Stimulated activated CD8-positive, alpha-beta memory T cell treated with anti-CD3 and anti-CD28 coated beads, Interleukin-7, amount 100 ng/mL, for 24 hours (primary cell): ENCODE results near the gene AMELX.

Experiments used
- DNase-seq: peaks from one replicate; pipeline ENCODE4 v3.0.0-alpha.2; 2020; ENCODE audit warnings: low read depth

The AMELX gene

DNA sequence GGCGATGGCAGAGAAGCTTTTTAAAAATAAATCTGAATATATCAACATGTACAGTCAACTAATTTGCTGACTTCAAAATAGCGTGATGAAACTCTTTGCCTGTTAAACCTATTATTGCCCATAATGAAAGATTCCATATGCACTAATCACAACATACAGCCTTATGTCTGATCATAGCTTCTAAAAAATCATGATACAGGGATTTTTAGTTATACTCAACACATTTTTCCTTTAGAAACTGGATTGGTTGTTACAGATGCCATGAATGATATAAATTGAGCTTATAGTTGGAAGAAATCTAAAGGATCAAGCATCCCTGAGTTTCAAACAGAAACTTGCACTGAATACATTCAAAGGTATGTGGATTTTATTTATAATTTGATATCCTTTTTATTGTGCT is at the start of gene AMELX:
Gene AMELX, plus strand, starts transcription at position 301 of the 400 bp plus-strand sequence. CDS start 1,376 bp downstream, outside the sequence.
- DNase-seq: no peak

DNA sequence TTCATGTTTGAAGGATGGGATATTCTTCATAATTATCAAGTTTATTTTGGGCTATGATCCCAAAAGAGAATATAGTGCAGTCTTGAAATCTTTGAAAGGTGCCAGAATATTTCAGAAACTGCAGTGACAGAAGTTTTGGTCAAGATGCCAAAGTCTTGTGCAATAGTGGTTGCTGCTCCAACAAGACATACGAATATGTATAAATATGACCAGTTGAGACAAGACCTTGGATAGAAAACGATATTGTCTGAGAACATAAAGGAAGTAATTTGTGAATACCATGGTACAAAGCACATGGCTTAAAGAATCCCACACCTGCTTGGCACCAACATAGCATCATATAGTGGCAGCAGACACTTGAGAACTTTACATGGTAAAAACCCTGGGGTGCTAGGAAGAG is 48.6 kb upstream of the AMELX start:
- DNase-seq: no peak

DNA sequence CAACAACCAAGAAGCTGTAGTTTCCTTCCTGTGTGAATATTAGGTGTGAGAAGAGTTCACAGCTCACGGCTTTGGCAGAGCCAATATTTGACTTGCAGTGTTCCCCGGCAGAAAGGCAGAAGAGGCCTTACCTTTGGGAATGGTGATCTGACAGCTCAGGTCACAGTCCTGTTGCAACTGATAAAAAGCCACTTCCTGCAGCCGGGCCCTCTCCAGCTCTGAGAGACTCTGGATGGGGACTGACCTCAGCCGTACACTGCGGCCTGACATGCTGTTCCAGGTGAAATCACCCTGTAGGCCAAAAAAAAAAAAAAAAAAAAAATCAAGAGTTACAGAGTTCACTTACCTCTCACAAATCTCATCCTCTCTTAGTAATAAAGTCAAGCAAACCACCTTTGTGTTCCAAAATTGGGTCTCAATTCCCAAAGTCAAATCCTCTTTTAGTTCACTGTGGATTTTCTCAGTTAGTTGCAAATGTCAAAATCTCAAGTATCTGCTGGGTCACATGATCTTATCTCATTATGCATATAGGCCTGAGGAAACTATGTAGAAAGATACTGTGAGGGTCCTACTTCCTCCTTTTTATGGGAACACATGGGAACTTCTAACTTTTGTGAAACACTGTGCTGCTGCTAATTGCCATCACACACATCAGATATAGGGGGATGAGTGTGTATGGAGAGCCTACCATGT is 38.6 kb upstream of the AMELX start:
- no peak for DNase-seq

DNA sequence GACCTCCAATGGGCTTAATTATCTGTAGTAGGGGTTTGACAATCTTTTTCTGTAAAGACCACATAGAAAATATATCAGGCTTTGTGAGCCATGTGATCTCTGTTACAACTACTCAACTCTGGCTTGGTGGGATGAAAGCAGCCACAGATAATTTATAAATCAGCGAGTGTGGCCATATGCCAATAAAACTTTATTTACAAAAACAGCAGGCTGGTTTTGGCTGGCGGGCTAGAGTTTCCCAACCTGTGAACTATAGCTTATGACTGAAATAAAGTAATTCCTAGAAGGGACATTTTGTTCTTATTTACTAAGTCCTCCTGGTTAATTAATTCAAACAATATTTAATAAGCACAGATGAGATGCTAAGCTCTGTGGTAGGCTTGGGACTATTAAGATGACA is 35.9 kb upstream of the AMELX start:
- DNase-seq: no peak

DNA sequence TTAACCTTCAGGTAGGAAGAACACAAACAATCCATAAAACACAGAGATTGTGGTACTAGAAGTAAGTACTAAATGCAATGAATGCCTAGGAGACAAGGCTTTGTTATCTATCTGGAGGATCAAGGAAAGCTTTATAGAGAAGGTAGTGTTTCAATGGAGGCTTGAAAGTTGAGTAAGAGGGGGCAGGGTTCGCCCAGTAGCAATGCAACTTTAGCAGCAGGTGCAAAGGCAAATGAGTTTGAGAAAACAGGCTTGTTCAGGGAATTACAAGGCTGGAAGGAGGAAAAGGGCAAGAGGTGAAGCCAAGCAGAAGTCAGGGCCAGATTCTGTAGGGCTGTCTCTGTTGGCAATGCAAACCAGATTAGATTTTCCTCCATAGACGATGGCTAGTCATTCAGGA is 35.5 kb upstream of the AMELX start:
- no peak for DNase-seq

DNA sequence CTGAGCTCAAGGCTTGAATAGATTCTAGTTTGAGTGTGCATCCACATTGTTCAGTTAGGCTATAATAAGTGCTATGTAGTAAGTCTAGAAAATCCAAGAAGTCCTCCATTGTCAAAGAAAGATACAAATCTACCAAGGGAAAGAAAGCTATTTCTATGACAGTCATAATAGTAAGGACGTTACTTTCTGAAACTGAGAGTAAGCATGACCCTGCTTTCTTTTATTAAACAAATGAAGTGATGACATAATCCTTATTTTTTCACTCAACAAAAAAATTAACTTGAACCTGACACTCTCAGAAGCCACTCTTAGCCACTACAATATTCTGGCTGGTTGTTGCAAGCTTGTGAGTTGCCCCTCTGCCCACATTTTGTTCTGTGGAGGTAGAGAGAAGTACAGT is 33.8 kb upstream of the AMELX start:
- no peak for DNase-seq

DNA sequence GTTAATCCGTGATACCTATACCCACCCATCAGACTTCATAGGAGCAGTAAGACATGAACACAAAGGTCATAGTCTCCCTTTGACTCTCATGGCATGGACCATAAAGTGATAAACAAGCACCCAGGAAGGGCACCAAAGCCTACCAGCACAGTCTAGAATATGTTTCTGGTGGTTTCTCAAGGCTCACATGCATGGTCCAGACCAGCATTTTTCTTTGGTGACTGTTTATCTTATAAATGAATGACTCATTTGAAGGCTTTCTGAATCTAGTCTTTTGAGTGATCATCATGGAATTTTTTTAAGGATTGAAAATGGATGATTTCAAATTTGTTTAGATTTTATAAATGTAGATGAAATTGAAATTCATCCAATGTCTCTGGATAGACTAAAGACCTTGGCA is 32.0 kb upstream of the AMELX start:
- no peak for DNase-seq

DNA sequence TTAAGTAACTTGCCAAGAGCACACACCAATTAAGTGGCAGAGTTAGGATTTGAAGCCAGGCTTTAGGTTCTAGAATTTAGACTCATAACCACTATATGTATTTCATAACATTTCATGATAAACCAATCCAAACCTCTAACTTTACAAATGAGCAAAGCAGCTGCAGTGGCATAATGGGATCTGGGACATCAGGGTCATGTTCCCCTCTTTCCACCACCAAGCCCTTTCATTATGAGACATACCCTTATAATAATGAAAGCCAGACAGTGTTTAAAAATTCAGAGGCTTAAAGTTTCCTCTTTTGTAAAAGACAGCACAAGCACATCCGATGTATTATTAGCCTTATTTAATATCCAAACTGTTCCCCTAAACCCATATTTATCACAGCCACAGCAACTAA is 28.3 kb upstream of the AMELX start:
- no peak for DNase-seq

DNA sequence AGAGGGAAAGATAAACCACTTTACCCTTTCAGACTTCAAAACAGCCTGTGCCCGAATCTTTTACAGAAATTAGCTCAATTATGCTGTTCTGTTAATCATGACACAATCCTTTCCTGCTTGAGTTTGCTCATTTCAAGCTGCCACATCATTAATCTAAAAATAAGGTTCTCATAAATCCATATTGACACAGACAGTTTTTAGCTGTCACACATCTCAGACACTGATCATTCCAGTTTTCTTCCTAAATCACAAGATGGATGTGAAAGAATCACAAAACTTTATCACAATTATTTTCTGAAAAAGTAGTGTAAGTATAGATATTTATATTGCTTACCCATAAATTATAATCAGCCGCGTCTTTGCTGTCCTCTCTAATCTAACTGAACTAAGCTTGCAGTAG is 27.9 kb upstream of the AMELX start:
- DNase-seq: no peak

DNA sequence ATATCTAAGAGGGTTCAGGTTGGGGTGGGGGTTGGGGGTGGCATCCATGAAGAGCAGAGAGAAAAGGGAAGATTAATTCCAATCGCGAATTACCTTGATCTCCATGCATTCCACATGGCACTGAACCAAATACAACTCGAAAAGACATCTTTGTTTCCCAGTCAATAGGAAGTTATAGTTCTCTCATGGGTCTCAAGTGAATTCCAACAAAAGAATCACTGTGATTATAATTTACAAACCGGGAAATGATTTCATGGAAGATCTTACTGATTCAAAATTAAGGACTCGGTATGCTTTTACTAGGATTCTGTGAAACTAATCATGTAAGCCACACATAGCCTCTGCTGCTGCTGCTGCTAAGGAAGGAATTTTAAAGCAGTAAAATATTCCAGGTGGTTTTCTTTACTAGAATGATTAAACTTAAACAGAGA is 26.6 kb upstream of the AMELX start:
- no peak for DNase-seq

DNA sequence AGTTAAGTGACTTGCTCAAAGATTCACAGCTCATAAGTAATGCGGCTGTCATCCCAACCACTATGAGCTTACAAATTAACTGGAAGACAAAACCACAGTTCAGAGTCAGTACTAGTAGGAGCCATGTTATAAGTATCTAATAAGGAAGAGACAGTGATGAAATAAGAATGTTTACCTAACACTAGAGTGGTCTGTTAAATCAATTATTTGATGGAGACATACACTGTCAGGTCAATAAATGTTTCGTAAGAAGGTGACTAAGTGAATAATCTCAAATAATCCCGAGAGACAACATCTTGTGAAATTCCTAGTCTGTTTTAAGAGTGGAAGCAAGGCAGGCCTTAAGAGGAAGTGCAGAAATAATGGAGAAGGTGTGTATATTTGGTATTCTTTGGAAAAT is 25.8 kb upstream of the AMELX start:
- no peak for DNase-seq

DNA sequence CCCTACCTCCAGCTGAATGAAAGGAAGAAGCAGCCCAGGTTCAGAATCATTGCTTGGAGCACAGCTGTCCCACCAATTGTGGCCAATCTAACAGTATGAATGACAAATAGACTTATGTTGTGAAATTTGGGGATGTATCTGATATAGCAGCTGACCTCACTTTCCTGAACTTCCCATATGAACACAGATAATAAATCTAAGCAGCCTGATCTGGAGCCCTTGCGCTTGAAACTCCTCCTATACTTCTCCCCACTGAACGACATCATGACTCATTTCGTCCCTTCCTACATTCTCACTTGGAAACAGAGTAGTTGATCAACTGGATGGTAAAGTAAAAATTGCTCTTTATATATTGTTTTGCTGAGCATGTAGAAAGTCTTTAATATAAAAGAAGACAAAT is 24.2 kb upstream of the AMELX start:
- DNase-seq: no peak

DNA sequence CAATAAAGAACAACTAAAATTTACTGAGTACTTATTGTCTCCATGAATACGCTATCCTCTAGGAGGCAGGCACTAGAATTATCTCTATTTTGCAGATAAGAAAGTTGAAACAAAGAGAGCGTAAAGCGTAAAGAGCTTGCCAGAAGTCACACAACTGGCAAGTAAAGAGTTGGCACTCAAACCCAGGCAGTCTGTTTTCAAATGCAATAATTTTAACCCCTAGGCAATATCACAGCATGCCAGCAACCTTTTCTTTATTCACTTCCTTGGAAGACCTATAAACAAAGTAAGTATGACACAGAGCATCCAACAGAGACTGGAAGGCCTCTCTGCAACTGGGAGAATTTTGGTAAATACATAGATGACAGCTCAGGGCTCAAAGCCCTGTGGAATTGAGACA is 23.2 kb upstream of the AMELX start:
- DNase-seq: no peak

DNA sequence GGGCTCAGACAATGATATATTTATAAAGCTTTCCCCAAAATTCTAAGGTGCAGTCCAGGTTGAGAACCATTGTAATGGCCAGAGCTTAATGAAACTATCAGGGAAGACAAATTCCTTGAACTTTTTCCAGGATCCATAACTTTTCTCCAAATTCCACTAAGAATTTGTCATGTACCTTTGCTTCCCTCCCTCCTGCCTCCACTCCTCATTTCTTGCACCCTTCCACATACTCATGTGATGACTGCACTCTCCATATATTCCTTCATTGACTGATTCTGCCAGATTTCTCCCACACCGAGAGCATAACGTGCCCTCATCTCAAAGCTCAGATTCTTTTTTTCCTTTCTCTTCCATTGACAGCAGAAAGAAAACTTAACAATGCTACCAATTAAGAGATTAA is 20.9 kb upstream of the AMELX start:
- DNase-seq: no peak

DNA sequence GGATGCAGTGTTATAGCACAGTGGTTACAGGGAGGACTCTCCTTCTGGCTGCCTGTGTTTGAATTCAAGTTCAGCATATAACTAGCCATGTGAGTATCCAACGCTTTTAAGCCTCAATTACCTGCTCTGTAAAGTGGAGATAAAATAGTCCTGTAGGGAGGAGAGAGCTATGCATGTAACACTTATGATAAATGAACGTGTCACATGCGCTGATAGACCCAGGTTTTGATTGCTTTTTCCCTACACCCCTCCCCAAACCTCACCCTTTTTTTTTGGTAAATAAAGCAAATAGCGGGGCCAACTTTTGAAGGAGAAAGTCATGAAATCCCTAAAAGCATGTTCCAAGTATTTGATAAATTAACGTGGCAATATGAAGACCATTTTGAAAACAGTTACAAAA is 20.4 kb upstream of the AMELX start:
- no peak for DNase-seq

DNA sequence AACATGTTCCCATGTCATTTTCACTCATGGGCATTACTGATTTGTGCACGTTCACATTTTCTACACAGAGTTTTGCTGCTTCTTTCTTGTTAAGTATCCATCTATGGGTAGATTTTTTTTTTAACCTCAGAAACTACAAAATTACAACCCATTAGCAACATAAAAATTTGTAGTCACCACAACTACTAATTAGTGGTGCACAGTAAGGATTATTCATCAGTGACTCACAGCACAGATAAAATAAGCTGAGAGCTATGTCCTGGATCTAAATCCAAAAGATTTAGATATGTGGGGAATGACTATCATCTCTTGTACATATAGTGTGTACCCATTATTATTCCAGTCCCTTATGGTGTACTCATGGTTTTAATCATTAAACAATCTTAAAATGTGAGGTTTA is 19.7 kb upstream of the AMELX start:
- no peak for DNase-seq

DNA sequence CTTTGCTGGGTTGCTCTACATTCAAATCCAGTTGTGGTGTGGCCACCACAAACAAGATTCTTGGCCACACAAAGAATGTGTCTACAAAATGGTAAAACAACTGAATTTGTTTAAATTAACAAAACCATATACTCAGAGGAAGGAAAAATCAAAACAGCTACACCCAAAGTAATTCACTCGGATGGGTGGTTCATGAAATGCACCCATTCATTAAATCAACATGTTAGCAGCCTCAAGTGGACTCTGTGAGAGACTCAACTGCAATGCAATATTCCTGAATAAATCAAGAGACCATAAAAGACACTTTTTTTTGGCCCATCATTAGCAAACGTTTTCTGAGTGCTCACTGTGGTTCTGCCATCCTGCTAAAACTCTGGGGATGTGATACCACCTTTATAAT is 11.2 kb upstream of the AMELX start:
- DNase-seq: no peak

DNA sequence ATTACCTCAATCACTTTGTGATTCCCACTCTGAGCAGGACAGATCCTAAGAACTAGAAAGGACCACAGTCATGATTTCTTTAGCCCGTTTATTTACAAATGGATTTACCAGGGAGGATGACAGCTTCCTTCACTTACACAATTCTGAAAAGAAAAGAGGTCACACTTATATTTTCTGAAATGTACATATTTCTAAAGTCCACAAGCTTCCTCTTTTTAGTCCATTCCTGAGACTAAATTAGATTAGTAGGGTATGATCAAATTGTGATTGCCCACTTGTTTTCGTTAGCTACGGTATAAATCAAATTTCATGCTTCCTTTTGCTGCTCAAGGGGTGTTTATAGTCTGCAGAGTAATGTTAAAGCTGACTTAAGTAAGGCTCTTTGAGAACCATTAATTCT is 7.6 kb upstream of the AMELX start:
- DNase-seq: no peak

DNA sequence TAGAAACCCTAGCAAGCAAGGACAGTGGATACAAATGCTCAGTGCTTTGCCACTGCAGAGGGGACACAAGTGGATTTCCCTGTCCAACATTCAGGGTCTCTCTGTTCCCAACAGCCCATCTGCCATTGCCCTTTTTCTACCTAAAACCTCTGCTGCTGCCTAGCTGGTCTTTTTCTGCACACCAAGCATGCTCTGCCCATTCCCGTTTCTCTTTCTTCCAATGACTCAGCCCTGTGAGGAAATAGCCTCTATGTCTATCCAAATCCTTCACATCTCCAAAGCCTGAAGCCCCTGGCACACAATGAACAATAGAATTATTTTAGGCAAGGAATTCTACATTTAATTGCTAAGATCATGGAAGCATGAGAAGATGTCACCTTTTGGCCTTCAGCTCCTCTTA is 5.7 kb upstream of the AMELX start:
- DNase-seq: no peak

DNA sequence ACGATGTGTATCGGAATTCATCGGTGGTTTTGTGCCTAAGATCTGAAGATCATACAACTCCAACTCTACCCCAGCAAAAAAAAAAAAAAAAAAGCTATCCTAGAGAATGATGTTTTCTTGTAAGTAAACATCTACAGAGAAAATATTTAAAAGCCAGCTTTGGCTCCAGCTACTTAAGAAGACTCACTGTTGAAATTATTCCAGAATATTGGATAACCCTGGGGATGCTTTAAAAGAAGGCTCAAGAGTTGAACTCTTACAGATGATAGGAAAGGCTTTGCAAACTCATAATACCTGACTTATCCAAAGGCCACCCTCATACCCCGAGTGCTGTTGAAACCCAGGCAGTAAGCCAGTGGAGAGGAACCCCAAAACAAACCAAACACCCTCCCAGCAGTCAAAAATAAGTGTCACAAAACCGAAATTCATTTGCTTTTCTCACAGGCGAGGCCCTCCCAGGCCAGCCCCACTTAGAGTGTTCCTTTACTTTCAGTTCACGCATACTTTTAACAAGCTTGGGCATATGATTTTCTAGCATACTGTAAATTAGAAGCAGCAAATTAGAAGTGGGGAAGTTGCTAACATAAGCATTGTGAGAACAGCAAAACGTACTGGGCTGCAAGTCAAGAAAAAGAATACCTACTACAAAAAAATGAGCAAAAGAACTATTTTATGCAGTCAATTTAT is 2.7 kb upstream of the AMELX start:
- no peak for DNase-seq

DNA sequence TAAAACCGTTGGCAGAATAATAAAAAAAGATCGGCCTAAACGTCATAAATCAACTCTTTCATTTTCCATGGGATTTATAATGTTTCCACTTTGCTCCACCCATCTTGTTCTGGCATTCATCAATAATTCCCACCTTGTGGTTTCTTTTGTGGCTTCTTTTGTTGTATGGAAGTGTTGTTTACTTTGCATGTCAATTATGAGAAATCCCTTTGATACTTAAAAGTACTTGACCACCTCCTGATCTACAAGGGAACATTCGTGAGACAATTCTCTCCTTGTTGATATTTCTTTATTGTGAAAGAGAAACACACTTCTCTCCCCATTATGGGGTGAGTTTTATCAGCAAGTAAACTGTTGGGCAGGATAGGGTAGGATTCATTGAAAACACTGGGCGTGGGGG is 2.8 kb downstream of the AMELX start:
- DNase-seq: no peak

DNA sequence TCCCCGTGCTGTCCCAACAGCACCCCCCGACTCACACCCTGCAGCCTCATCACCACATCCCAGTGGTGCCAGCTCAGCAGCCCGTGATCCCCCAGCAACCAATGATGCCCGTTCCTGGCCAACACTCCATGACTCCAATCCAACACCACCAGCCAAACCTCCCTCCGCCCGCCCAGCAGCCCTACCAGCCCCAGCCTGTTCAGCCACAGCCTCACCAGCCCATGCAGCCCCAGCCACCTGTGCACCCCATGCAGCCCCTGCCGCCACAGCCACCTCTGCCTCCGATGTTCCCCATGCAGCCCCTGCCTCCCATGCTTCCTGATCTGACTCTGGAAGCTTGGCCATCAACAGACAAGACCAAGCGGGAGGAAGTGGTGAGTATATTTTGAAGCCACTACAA is 5.4 kb downstream of the AMELX start:
- DNase-seq: no peak

DNA sequence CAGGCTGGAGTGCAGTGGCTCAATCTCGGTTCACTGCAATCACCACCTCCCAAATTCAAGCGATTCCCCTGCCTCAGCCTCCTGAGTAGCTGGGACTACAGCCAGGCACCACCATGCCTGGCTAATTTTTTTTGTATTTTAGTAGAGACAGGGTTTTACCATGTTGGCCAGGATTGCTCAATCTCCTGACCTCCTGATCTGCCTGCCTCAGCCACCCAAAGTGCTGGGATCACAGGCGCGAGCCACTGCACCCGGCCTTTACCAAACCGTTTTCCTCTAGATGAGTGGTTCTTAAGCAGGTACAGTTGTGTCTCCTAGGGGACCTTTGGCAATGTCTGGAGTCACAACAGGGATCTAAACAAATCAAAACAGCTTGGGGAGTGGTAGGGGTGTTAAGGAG is 11.6 kb downstream of the AMELX start:
- DNase-seq: no peak

DNA sequence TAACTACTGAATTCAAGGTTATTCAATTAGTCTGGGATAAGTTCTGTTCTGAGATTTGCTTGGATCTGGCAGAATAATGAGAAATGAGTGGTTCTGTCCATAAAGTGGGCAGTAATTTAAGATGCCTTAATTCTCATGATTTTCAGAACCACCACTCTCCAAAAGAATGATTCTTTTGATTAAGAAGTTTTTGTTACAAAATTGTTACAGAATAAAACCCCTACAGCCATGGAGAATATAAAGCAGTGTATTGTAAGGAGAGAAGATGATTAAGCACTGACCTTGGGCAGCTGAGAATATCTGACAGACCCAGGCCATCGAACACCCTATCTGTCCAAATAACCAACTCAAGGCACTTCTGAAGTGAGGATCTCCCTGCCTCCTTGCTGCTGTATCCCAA is 12.4 kb downstream of the AMELX start:
- DNase-seq: no peak
